Mesendoderm (in vitro differentiated cells): Measurements from ENCODE around the gene SPACA7.

ENCODE experiments used
- DNase-seq: peaks from one replicate; pipeline ENCODE4 v3.0.0; 2013
- H2AK5ac ChIP-seq: 2 replicates; pipeline ENCODE4 v1.6.1; 2013; ENCODE audit warnings: low read length, inconsistent platforms
- H2BK120ac ChIP-seq: 2 replicates; pipeline ENCODE4 v1.6.1; 2013; ENCODE audit warnings: low read depth, mild to moderate bottlenecking, low read length, moderate library complexity, mixed read lengths
- H2BK15ac ChIP-seq: replicated peaks from 2 replicates; pipeline ENCODE4 v1.6.1; 2013; ENCODE audit warnings: low read depth, mild to moderate bottlenecking, moderate library complexity
- H2BK5ac ChIP-seq: 2 replicates; pipeline ENCODE4 v1.6.1; 2013; ENCODE audit warnings: low read length, inconsistent platforms
- H3K18ac ChIP-seq: 2 replicates; pipeline ENCODE4 v1.6.1; 2013; ENCODE audit warnings: mild to moderate bottlenecking, low read length, mixed read lengths
- H3K23ac ChIP-seq: one replicate; pipeline ENCODE4 v1.6.1; 2013; ENCODE audit warnings: low read length
- H3K27ac ChIP-seq: 2 replicates; pipeline ENCODE4 v1.5.1; 2013; ENCODE audit warnings: low read depth, mild to moderate bottlenecking, inconsistent platforms, low read length, moderate library complexity
- H3K27me3 ChIP-seq: 2 replicates; pipeline ENCODE4 v1.6.1; 2013; ENCODE audit warnings: low read length, control low read depth, mild to moderate bottlenecking, inconsistent platforms; ENCODE audit not compliant: insufficient read depth, poor library complexity
- H3K36me3 ChIP-seq: 2 replicates; pipeline ENCODE4 v1.6.1; 2013; ENCODE audit warnings: low read length, inconsistent platforms; ENCODE audit not compliant: control insufficient read depth, insufficient read depth
- H3K4ac ChIP-seq: one replicate; pipeline ENCODE4 v1.6.1; 2013; ENCODE audit warnings: low read depth, mild to moderate bottlenecking, low read length, moderate library complexity
- H3K4me1 ChIP-seq: 2 replicates; pipeline ENCODE4 v1.6.1; 2013; ENCODE audit warnings: low read depth, low read length, inconsistent platforms; ENCODE audit not compliant: control insufficient read depth
- H3K4me2 ChIP-seq: 2 replicates; pipeline ENCODE4 v1.6.1; 2013; ENCODE audit warnings: low read length
- H3K4me3 ChIP-seq: 2 replicates; pipeline ENCODE4 v1.5.1; 2013; ENCODE audit warnings: mild to moderate bottlenecking, low read length
- H3K56ac ChIP-seq: one replicate; pipeline ENCODE4 v1.6.1; 2013; ENCODE audit warnings: low read length
- H3K79me1 ChIP-seq: 2 replicates; pipeline ENCODE4 v1.6.1; 2013; ENCODE audit warnings: low read length, inconsistent platforms
- H3K79me2 ChIP-seq: 2 replicates; pipeline ENCODE4 v1.6.1; 2013; ENCODE audit warnings: mild to moderate bottlenecking, low read length; ENCODE audit not compliant: control insufficient read depth, insufficient read depth
- H3K9ac ChIP-seq: 2 replicates; pipeline ENCODE4 v1.6.1; 2013; ENCODE audit warnings: low read length, inconsistent platforms
- H4K5ac ChIP-seq: one replicate; pipeline ENCODE4 v1.6.1; 2013; ENCODE audit warnings: low read length
- H4K8ac ChIP-seq: one replicate; pipeline ENCODE4 v1.6.1; 2013; ENCODE audit warnings: low read depth, mild to moderate bottlenecking, control low read depth, low read length, moderate library complexity
- WGBS: extraction: QIAGEN DNeasy Blood & Tissue Kit; methylation state at CpG from one replicate; pipeline ENCODE4 v1.1.7; 2013; ENCODE audit warnings: low lambda C conversion rate, missing lambda C conversion rate; ENCODE audit not compliant: insufficient coverage; ENCODE audit errors: extremely low coverage; 5-methylcytosine and 5-hydroxymethylcytosine counted together

SPACA7 gene

DNA sequence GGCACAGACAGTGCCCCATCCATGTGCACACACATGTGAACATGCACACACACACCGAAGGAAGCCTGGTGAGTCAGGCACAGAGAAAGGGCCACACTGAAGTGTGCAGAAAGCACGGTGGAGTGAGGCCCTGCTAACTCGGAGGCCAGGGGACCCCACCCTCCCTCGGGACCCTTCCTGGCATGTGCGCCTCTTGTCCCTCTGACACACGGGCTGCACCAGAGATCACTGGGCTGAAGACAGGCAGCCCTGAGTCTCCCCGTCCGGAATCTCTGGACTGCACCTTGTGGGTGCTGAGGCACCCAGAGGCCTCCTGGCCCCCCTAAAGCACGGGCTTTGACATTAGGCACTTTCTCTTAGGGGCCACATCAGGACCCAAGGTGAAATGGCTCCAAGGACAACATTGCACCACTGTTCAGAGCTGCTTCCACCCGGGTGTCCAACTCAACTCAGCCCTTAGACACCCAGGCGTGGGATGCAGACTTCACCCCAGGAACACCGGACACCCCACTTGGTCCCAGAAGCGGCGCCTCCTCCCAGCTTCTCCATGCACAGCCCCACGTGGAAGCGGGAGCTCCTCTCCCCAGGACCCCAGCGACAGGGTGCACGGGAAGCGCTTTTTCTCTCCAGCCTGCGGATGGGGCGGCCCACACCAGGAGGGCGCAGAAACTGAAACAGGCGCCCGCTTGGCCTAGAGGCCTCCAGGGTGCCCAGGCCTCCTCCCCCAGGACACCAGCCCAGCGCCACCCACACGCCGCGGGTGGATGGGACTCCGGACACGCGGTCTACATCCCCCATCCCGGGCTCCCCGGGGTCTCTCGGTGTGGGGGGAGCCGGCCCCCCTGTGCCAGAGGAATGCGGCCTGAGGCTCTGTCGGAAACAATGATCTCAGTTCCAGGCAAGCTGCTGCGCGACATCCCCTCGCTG lies 90.2 kb downstream of the SPACA7 start:
- Histone ChIP-seq H3K4me1 (no peaks in the 10 kb centered on the region), H4K5ac (no peak overlapping the region), H3K4me3 (no peak overlapping the region), H4K8ac (no peak overlapping the region), H3K36me3 (no peaks in the 10 kb centered on the region), H3K9ac (no peak overlapping the region), H2AK5ac (no peak overlapping the region), H3K4me2 (no peak overlapping the region), H3K27ac (no peak overlapping the region), H2BK5ac (no peak overlapping the region), H3K79me2 (no peaks in the 10 kb centered on the region), H2BK15ac (no peak overlapping the region), H2BK120ac (no peak overlapping the region), H3K27me3 (no peaks in the 10 kb centered on the region), H3K56ac (no peak overlapping the region), H3K18ac (no peak overlapping the region), H3K4ac (no peak overlapping the region), H3K23ac (no peak overlapping the region), H3K79me1 (no peaks in the 10 kb centered on the region)
- no peak for DNase-seq
- WGBS: no CpG with 5 or more reads among the region's 40 CpGs

DNA sequence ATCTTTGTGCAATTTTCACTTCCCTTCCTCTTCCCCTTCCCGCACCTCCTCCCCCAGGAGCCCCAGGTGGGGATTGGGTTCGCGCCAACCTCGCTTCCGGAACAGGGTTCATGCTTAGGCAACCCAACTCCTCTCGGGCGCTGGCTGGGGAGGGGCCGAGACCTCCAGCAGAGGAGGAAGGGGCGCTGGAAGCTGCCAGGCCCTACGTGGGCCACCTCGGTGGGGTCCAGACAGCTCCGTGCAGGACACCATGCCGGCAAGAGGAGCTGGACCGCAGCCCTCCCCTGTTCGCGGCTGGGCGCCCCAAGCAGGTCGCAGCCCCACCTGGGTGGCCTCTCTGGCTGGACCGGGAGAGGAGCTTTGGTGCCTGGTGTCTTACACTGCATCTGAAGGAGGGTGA lies 91.1 kb downstream of the SPACA7 start:
- H2AK5ac ChIP-seq: no peak overlapping the region
- H3K56ac ChIP-seq: no peak overlapping the region
- no peaks in the 10 kb centered on the region for H3K79me1 ChIP-seq
- H3K36me3 ChIP-seq: no peaks in the 10 kb centered on the region
- no peak overlapping the region for H3K9ac ChIP-seq
- H3K4me1 ChIP-seq: no peaks in the 10 kb centered on the region
- H3K27me3 ChIP-seq: no peaks in the 10 kb centered on the region
- no peak overlapping the region for H4K5ac ChIP-seq
- H4K8ac ChIP-seq: no peak overlapping the region
- no peak overlapping the region for H3K27ac ChIP-seq
- no peak overlapping the region for H3K4me3 ChIP-seq
- no peak for DNase-seq
- no peak overlapping the region for H3K18ac ChIP-seq
- H3K79me2 ChIP-seq: no peaks in the 10 kb centered on the region
- H2BK120ac ChIP-seq: no peak overlapping the region
- WGBS: no CpG with 5 or more reads among the region's 19 CpGs
- H2BK5ac ChIP-seq: no peak overlapping the region
- no peak overlapping the region for H3K4me2 ChIP-seq
- H3K23ac ChIP-seq: no peak overlapping the region
- no peak overlapping the region for H3K4ac ChIP-seq
- H2BK15ac ChIP-seq: no peak overlapping the region

DNA sequence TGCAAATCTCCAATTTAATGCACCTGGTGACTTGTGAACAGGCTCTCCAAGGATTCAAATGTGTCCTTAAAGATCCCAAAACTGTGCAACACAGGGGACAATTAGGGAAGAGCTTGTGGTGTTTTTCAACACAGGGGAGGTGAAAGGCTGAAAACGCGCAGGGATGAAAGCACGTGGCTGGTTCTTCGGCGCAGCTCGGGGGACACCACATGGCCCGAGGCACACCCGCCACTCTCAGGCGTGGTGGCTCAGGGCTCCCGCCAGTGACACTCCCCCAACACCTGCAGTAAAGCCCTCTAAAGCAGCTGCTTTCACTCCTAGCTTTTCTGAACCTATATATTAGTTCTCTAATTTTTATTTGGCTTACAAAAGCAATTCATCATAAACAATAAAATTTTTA lies 91.9 kb downstream of the SPACA7 start:
- H3K27me3 ChIP-seq: no peaks in the 10 kb centered on the region

DNA sequence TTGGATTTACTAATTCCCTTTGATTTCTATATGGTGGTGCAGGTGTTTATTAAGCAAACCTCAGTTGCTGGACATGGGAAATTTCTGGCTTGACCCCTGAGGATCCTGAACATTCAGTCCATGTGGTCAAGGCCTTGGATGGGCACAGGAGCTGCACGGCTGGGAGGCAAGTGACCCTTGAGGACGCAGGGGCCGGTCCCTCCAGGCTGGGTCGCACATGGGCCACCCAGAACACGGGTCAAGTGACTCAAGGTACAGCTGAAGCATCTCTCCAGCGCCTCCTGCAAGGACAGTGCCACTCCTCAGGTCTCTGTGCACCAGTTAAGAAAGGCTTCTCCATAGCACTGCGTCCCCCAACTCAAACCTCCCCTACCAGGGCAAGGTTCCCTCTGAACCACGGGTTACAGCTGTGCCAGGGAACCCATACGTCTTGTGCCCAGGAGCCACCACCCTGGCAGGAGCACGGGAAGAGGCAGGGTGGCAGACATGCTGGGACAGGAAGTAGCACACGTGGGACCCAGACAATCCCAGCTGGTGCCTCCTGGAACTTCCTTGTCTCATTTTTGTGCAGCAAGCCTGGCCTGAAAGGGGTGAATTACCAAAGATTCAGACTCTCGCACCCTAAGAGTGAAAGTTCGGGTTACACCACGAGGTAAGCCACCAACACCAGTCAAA lies 93.1 kb downstream of the SPACA7 start:
- DNase-seq: no peak
- no peaks in the 10 kb centered on the region for H3K36me3 ChIP-seq

More for the DNA sequence above, 91.9 kb downstream of the SPACA7 start:
- Histone ChIP-seq H4K8ac (no peak overlapping the region), H3K9ac (no peak overlapping the region), H3K56ac (no peak overlapping the region), H2BK120ac (no peak overlapping the region), H3K27ac (no peak overlapping the region), H2BK5ac (no peak overlapping the region), H4K5ac (no peak overlapping the region), H3K4me3 (no peak overlapping the region), H3K79me2 (no peaks in the 10 kb centered on the region), H3K36me3 (no peaks in the 10 kb centered on the region), H3K4me1 (no peaks in the 10 kb centered on the region), H2AK5ac (no peak overlapping the region), H3K18ac (no peak overlapping the region), H3K23ac (no peak overlapping the region), H2BK15ac (no peak overlapping the region), H3K4ac (no peak overlapping the region), H3K4me2 (no peak overlapping the region), H3K79me1 (no peaks in the 10 kb centered on the region)
- DNase-seq: no peak
- no CpG with 5 or more reads among the region's 10 CpGs for WGBS

DNA sequence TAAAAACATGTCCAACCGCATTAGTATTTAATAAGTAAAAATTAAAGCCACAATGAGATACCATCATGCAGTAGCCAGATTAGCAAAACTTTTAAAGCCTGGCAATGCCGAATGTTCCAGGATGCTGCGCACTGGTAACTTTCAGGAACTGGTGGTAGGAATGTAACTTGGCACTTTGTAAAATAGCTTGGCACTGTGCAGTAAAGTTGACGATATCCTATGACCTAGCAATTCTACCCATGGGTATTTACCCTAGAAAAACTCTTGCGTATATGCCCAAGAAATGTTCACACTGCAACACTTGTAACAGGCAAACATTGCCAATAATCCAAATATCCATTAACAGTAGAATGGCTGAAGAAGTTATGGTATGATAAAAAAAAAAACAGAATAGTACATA lies 97.7 kb downstream of the SPACA7 start:
- DNase-seq: no peak
- Histone ChIP-seq H3K23ac (no peak overlapping the region), H3K4me1 (no peaks in the 10 kb centered on the region), H3K9ac (no peak overlapping the region), H3K4me3 (no peak overlapping the region), H2AK5ac (no peak overlapping the region), H3K4me2 (no peak overlapping the region), H2BK120ac (no peak overlapping the region), H4K8ac (no peak overlapping the region), H3K27ac (no peak overlapping the region), H3K56ac (no peak overlapping the region), H3K4ac (no peak overlapping the region), H3K79me1 (no peaks in the 10 kb centered on the region), H3K79me2 (no peaks in the 10 kb centered on the region), H2BK15ac (no peak overlapping the region), H3K36me3 (no peaks in the 10 kb centered on the region), H2BK5ac (no peak overlapping the region), H3K27me3 (no peaks in the 10 kb centered on the region), H3K18ac (no peak overlapping the region), H4K5ac (no peak overlapping the region)
- no CpG with 5 or more reads among the region's 5 CpGs for WGBS

More for the DNA sequence above, 93.1 kb downstream of the SPACA7 start:
- H3K79me2 ChIP-seq: no peaks in the 10 kb centered on the region
- H2BK15ac ChIP-seq: no peak overlapping the region
- no peak overlapping the region for H2AK5ac ChIP-seq
- no peak overlapping the region for H3K4me3 ChIP-seq
- no peak overlapping the region for H3K23ac ChIP-seq
- H3K56ac ChIP-seq: no peak overlapping the region
- no peak overlapping the region for H2BK120ac ChIP-seq
- no peak overlapping the region for H3K4ac ChIP-seq
- WGBS: no CpG with 5 or more reads among the region's 14 CpGs
- no peaks in the 10 kb centered on the region for H3K27me3 ChIP-seq
- no peaks in the 10 kb centered on the region for H3K4me1 ChIP-seq
- no peak overlapping the region for H2BK5ac ChIP-seq
- H3K9ac ChIP-seq: no peak overlapping the region
- no peak overlapping the region for H3K27ac ChIP-seq
- no peak overlapping the region for H4K5ac ChIP-seq
- H3K4me2 ChIP-seq: no peak overlapping the region
- H4K8ac ChIP-seq: no peak overlapping the region
- H3K18ac ChIP-seq: no peak overlapping the region
- H3K79me1 ChIP-seq: no peaks in the 10 kb centered on the region
